HEK293T (cell line): Measurements from ENCODE around the gene TMEM132D.

Experiments
- CTCF ChIA-PET: fragments of 350-600 bp; formaldehyde crosslinking; extraction: SDS; loops from one replicate; lab custom pipeline; 2021; ENCODE audit warnings: antibody characterized with exemption, inconsistent platforms; lab: Yijun Ruan, JAX
- POLR2A ChIA-PET: fragments of 350-600 bp; formaldehyde crosslinking; extraction: SDS; loops from one replicate; lab custom pipeline; 2020; ENCODE audit warnings: antibody characterized with exemption, inconsistent platforms; lab: Yijun Ruan, JAX
- DNase-seq: peaks from one replicate; pipeline ENCODE4 v3.0.0; 2012; ENCODE audit warnings: mixed read lengths; ENCODE audit errors: extremely low spot score
- ARNT ChIP-seq: fragments of 450-650 bp; IDR thresholded peaks from 2 replicates; pipeline ENCODE4 v1.6.1; 2017; ENCODE audit warnings: mild to moderate bottlenecking
- BHLHE40 ChIP-seq: fragments of 450-650 bp; IDR thresholded peaks from 2 replicates; pipeline ENCODE4 v1.6.1; 2016; ENCODE audit warnings: mild to moderate bottlenecking, moderate library complexity, borderline replicate concordance
- CTBP1 ChIP-seq: fragments of 450-650 bp; IDR thresholded peaks from 2 replicates; pipeline ENCODE4 v1.6.1; 2016; ENCODE audit warnings: borderline replicate concordance
- ELF4 ChIP-seq: fragments of 450-650 bp; IDR thresholded peaks from 2 replicates; pipeline ENCODE4 v1.6.1; 2017; ENCODE audit warnings: antibody characterized with exemption
- FOXA1 ChIP-seq: fragments of 450-650 bp; IDR thresholded peaks from 2 replicates; pipeline ENCODE4 v1.6.1; 2016; ENCODE audit warnings: mild to moderate bottlenecking
- FOXK2 ChIP-seq: fragments of 450-650 bp; IDR thresholded peaks from 2 replicates; pipeline ENCODE4 v1.6.1; 2016; ENCODE audit warnings: mild to moderate bottlenecking
- FOXM1 ChIP-seq: fragments of 450-650 bp; IDR thresholded peaks from 2 replicates; pipeline ENCODE4 v1.6.1; 2017; ENCODE audit warnings: mild to moderate bottlenecking, borderline replicate concordance
- HDGF ChIP-seq: fragments of 450-650 bp; IDR thresholded peaks from 2 replicates; pipeline ENCODE4 v1.6.1; 2017; ENCODE audit warnings: antibody characterized with exemption, borderline replicate concordance
- L3MBTL2 ChIP-seq: fragments of 450-650 bp; conservative IDR thresholded peaks from 2 replicates; pipeline ENCODE4 v1.6.1; 2016; ENCODE audit warnings: mild to moderate bottlenecking
- LEF1 ChIP-seq: fragments of 450-650 bp; IDR thresholded peaks from 2 replicates; pipeline ENCODE4 v1.6.1; 2017; ENCODE audit warnings: mild to moderate bottlenecking, borderline replicate concordance
- NFRKB ChIP-seq: fragments of 450-650 bp; IDR thresholded peaks from 2 replicates; pipeline ENCODE4 v1.6.1; 2016; ENCODE audit warnings: mild to moderate bottlenecking, moderate library complexity
- PKNOX1 ChIP-seq: fragments of 450-650 bp; IDR thresholded peaks from 2 replicates; pipeline ENCODE4 v1.6.1; 2016
- SP1 ChIP-seq: fragments of 450-650 bp; IDR thresholded peaks from 2 replicates; pipeline ENCODE4 v1.6.1; 2017
- SUZ12 ChIP-seq: fragments of 450-650 bp; IDR thresholded peaks from 2 replicates; pipeline ENCODE4 v1.6.1; 2016; ENCODE audit warnings: mild to moderate bottlenecking
- TARDBP ChIP-seq: fragments of 450-650 bp; IDR thresholded peaks from 2 replicates; pipeline ENCODE4 v1.6.1; 2016
- ZNF384 ChIP-seq: fragments of 450-650 bp; IDR thresholded peaks from 2 replicates; pipeline ENCODE4 v1.6.1; 2016

Gene TMEM132D

GRCh38 chr12:129337413-129337812 lies 566.4 kb downstream of the TMEM132D start:
- POLR2A ChIA-PET, result no interaction called here
- DNase-seq, result no peak
- TF ChIP-seq FOXA1 (no peak), SP1 (no peak), CTBP1 (no peak), FOXK2 (no peak), L3MBTL2 (no peak), LEF1 (no peak), HDGF (no peak), BHLHE40 (no peak), SUZ12 (no peak), FOXM1 (no peak), ARNT (no peak)
- CTCF ChIA-PET, result no interaction called here

- TF ChIP-seq NFRKB, result no peak
- TF ChIP-seq FOXK2, result no peak
- no peak for TF ChIP-seq TARDBP
- TF ChIP-seq LEF1, result no peak
- no peak for TF ChIP-seq FOXA1
- TF ChIP-seq ARNT, result no peak
- no peak for TF ChIP-seq ELF4
- CTCF ChIA-PET, result no interaction called here
- no peak for DNase-seq
- POLR2A ChIA-PET, result no interaction called here
Observed at GRCh38 chr12:129335773-129336172, 568.1 kb downstream of the TMEM132D start.

GRCh38 chr12:129332286-129332685 lies 571.5 kb downstream of the TMEM132D start:
- DNase-seq, result no peak
- ChIA-PET POLR2A (no interaction called here), CTCF (no interaction called here)
- TF ChIP-seq HDGF (no peak), SUZ12 (no peak), ELF4 (no peak), CTBP1 (no peak)

GRCh38 chr12:129331356-129332085 lies 572.3 kb downstream of the TMEM132D start:
- TF ChIP-seq LEF1 (no peak), FOXK2 (no peak), ZNF384 (no peak), BHLHE40 (no peak), PKNOX1 (no peak), FOXM1 (no peak), HDGF (no peak), ARNT (no peak), SUZ12 (no peak), SP1 (no peak), NFRKB (no peak), CTBP1 (no peak), TARDBP (no peak)
- ChIA-PET CTCF (no interaction called here), POLR2A (no interaction called here)
- no peak for DNase-seq

GRCh38 chr12:129328235-129328634 lies 575.6 kb downstream of the TMEM132D start:
- TF ChIP-seq PKNOX1, result no peak
- TF ChIP-seq TARDBP, result no peak
- TF ChIP-seq ZNF384, result no peak
- no peak for TF ChIP-seq ELF4
- no peak for TF ChIP-seq L3MBTL2
- TF ChIP-seq HDGF, result no peak
- no peak for TF ChIP-seq FOXK2
- TF ChIP-seq SUZ12, result no peak
- no peak for TF ChIP-seq LEF1
- no peak for TF ChIP-seq BHLHE40
- no peak for TF ChIP-seq SP1
- TF ChIP-seq NFRKB, result no peak
- no peak for TF ChIP-seq CTBP1
- TF ChIP-seq ARNT, result no peak
- ChIA-PET POLR2A (no interaction called here), CTCF (no interaction called here)
- DNase-seq, result no peak

- POLR2A ChIA-PET, result no interaction called here
- CTCF ChIA-PET, result interaction anchor here (0.7 kb wide), 1 partner anchor 11 kb away, joined by 3 read pairs; no protein-coding TSS in a partner anchor
- DNase-seq, result no peak
- TF ChIP-seq ZNF384 (no peak), LEF1 (no peak), ARNT (no peak), BHLHE40 (no peak), FOXM1 (no peak)
Observed at GRCh38 chr12:129325566-129325965, 578.3 kb downstream of the TMEM132D start.

GRCh38 chr12:129312048-129312447 lies 591.8 kb downstream of the TMEM132D start:
- DNase-seq, result no peak
- ChIA-PET CTCF (no interaction called here), POLR2A (no interaction called here)
- TF ChIP-seq CTBP1, result no peak
- TF ChIP-seq FOXA1, result no peak
- no peak for TF ChIP-seq SUZ12
- TF ChIP-seq FOXK2, result no peak
- no peak for TF ChIP-seq LEF1
- TF ChIP-seq BHLHE40, result no peak
- no peak for TF ChIP-seq PKNOX1
- TF ChIP-seq ELF4, result no peak
- TF ChIP-seq L3MBTL2, result no peak
- no peak for TF ChIP-seq FOXM1
